SU-DHL-6 (cell line): Measurements from ENCODE around the gene PPP1CA.

Experiments
- EZH2phosphoT487 ChIP-seq: fragments of 200-600 bp; sonication (generic), shearing (Covaris generic); conservative IDR thresholded peaks from 2 replicates; pipeline ENCODE4 v1.6.1; 2018; ENCODE audit warnings: mild to moderate bottlenecking, antibody characterized with exemption, low read length, moderate library complexity, mixed read lengths
- TF ChIP-seq, protein P1 (sequence below): fragments of 200-600 bp; sonication (generic); IDR thresholded peaks from one replicate; pipeline ENCODE4 v1.5.1; 2017; ENCODE audit warnings: antibody characterized with exemption, mild to moderate bottlenecking, low read length, moderate library complexity; ENCODE audit not compliant: insufficient read depth, poor library complexity, severe bottlenecking

DNA sequence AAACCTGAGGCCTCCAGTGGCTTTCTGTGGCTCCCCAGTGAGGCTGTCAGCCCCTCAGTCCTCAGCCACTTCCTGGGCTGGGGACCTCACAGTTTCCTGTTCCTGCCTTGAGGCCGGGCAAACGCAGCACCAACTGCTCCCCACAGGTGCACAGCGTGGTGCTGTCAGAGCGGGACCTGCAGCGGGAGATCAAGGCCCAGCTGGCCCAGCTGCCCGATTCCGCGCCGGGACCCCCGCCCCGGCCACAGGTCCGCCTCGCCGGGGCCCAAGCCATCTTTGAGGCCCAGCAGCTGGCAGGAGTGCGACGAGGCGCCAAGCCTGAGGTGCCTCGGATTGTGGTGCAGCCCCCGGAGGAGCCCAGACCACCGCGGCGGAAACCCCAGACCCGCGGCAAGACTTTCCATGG is 7.6 kb upstream of the PPP1CA start:
- TF ChIP-seq, protein P1, sequence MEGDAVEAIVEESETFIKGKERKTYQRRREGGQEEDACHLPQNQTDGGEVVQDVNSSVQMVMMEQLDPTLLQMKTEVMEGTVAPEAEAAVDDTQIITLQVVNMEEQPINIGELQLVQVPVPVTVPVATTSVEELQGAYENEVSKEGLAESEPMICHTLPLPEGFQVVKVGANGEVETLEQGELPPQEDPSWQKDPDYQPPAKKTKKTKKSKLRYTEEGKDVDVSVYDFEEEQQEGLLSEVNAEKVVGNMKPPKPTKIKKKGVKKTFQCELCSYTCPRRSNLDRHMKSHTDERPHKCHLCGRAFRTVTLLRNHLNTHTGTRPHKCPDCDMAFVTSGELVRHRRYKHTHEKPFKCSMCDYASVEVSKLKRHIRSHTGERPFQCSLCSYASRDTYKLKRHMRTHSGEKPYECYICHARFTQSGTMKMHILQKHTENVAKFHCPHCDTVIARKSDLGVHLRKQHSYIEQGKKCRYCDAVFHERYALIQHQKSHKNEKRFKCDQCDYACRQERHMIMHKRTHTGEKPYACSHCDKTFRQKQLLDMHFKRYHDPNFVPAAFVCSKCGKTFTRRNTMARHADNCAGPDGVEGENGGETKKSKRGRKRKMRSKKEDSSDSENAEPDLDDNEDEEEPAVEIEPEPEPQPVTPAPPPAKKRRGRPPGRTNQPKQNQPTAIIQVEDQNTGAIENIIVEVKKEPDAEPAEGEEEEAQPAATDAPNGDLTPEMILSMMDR: no peak
- TF ChIP-seq EZH2phosphoT487: no peak
